HepG2 (cell line): ENCODE results near the gene RBM26. TPM values are rescaled to one million over a fixed set of nuclear protein-coding genes. Genes with fewer than 3 reads are reported as not detected.

ENCODE experiments used
- ATAC-seq: fragments of 200-7000 bp; cut with Tn5 transposase; 3 replicates; pipeline ENCODE4 v1.9.1; 2020; ENCODE audit warnings: mild to moderate bottlenecking, moderate library complexity
- BruUV-seq: library from RNA; stranded (reverse); fragments of 400-500 nt; replicated peaks from 2 replicates; lab custom pipeline; 2021; lab: Mats Ljungman, UMichigan
- CTCF ChIA-PET: fragments of 300-600 bp; formaldehyde crosslinking; extraction: SDS; loops from one replicate; lab custom pipeline; 2021; ENCODE audit warnings: low total read pairs, inconsistent platforms, low intra/inter-chr PET ratio; lab: Yijun Ruan, JAX
- POLR2A ChIA-PET: fragments of 350-600 bp; sonication (Branson Sonifier 250); formaldehyde crosslinking; loops from one replicate; lab custom pipeline; 2020; ENCODE audit warnings: antibody characterized with exemption, inconsistent platforms; lab: Yijun Ruan, JAX
- DNase-seq: peaks from one replicate; pipeline ENCODE4 v3.0.0-alpha.2; 2015; ENCODE audit warnings: low spot score
- FAIRE-seq: peaks from 3 replicates; lab custom pipeline; 2011; peaks lifted over from hg19 to GRCh38; lab: Jason Lieb, UNC
- H2AFZ ChIP-seq: one replicate; pipeline ENCODE4 v1.6.1; 2011; ENCODE audit warnings: low read length, inconsistent platforms
- H3K27ac ChIP-seq: fragments of 300-600 bp; 3 replicates; pipeline ENCODE4 v1.8.0; 2011; ENCODE audit warnings: mixed run types, mild to moderate bottlenecking, mixed read lengths, low read length, inconsistent platforms; ENCODE audit not compliant: insufficient read depth; ENCODE audit errors: extremely low read length
- H3K27me3 ChIP-seq, 2 experiments: fragments of 200-600 bp in 1 of 2; 2 replicates in 1 of 2; 3 replicates in 1 of 2; pipeline versions ENCODE4 v1.6.0 to v1.8.0; 2011; ENCODE audit warnings: low read length in 2 of 2, mild to moderate bottlenecking in 2 of 2, moderate library complexity in 2 of 2, inconsistent platforms in 1 of 2; ENCODE audit not compliant: insufficient read depth in 2 of 2, control insufficient read depth in 1 of 2
- H3K36me3 ChIP-seq, 2 experiments: fragments of 200-600 bp in 1 of 2; replicated peaks in 1 of 2; 2 replicates in 1 of 2; 3 replicates in 1 of 2; pipeline versions ENCODE4 v1.5.1 to v1.8.0; 2011; ENCODE audit warnings: low read length in 2 of 2, inconsistent platforms in 1 of 2; ENCODE audit not compliant: insufficient read depth in 2 of 2, control insufficient read depth in 1 of 2
- H3K4me1 ChIP-seq: 2 replicates; pipeline ENCODE4 v1.5.1; 2012; ENCODE audit warnings: low read length, inconsistent platforms; ENCODE audit not compliant: insufficient read depth
- H3K4me2 ChIP-seq: 2 replicates; pipeline ENCODE4 v1.6.0; 2011; ENCODE audit warnings: low read depth, low read length, inconsistent platforms
- H3K4me3 ChIP-seq, 3 experiments: fragments of 200-600 bp in 1 of 3; sonication (generic), shearing (Covaris generic) in 1 of 3; replicated peaks in 1 of 3; 2 replicates each; pipeline ENCODE4 v1.5.1; 2011 to 2016; ENCODE audit warnings: low read length in 3 of 3, inconsistent platforms in 2 of 3, low read depth in 2 of 3, mild to moderate bottlenecking in 2 of 3, control low read depth in 1 of 3, mixed read lengths in 1 of 3; ENCODE audit not compliant: insufficient read depth in 1 of 3
- H3K79me2 ChIP-seq: one replicate; pipeline ENCODE4 v1.6.1; 2011; ENCODE audit warnings: low read length, inconsistent platforms; ENCODE audit not compliant: insufficient read depth
- H3K9ac ChIP-seq: 2 replicates; pipeline ENCODE4 v1.6.0; 2011; ENCODE audit warnings: mild to moderate bottlenecking, low read depth, low read length, inconsistent platforms; ENCODE audit not compliant: insufficient read depth
- H3K9me3 ChIP-seq: 2 replicates; pipeline ENCODE4 v1.5.1; 2012; ENCODE audit warnings: mild to moderate bottlenecking, low read length
- H4K20me1 ChIP-seq: 2 replicates; pipeline ENCODE4 v1.6.0; 2011; ENCODE audit warnings: inconsistent platforms, mild to moderate bottlenecking, low read length, moderate library complexity; ENCODE audit not compliant: insufficient read depth
- CCAR2 ChIP-seq: fragments of 200-400 bp; formaldehyde crosslinking; optimal IDR thresholded peaks from 2 replicates; pipeline ENCODE3; 2018; ENCODE audit warnings: low read depth, mild to moderate bottlenecking, low read length, moderate library complexity
- GATAD1 ChIP-seq: IDR thresholded peaks from 2 replicates; pipeline ENCODE4 v1.6.1; 2016; ENCODE audit warnings: missing genetic modification reagents, missing compliant biosample characterization
- GZF1 ChIP-seq: sonication (generic); formaldehyde crosslinking; IDR thresholded peaks from 2 replicates; pipeline ENCODE4 v1.5.1; 2020; ENCODE audit warnings: mild to moderate bottlenecking, missing genetic modification reagents
- HHEX ChIP-seq: IDR thresholded peaks from 2 replicates; pipeline ENCODE4 v1.6.1; 2016; ENCODE audit warnings: control low read depth
- TEAD3 ChIP-seq: optimal IDR thresholded peaks from 2 replicates; pipeline ENCODE3; 2016; ENCODE audit warnings: borderline replicate concordance
- TOPORS ChIP-seq: sonication (generic); formaldehyde crosslinking; IDR thresholded peaks from 2 replicates; pipeline ENCODE4 v1.8.0; 2023; ENCODE audit warnings: mild to moderate bottlenecking, missing genetic modification reagents
- TSC22D2 ChIP-seq: sonication (generic); formaldehyde crosslinking; IDR thresholded peaks from 2 replicates; pipeline ENCODE4 v1.5.1; 2020; ENCODE audit warnings: missing genetic modification reagents, mild to moderate bottlenecking, borderline replicate concordance
- ZFP36L2 ChIP-seq: sonication (generic); formaldehyde crosslinking; IDR thresholded peaks from 2 replicates; pipeline ENCODE4 v1.4.0; 2020; ENCODE audit warnings: missing genetic modification reagents
- ZFP62 ChIP-seq: sonication (generic); formaldehyde crosslinking; IDR thresholded peaks from 2 replicates; pipeline ENCODE4 v1.4.0; 2020; ENCODE audit warnings: missing genetic modification reagents
- ZFX ChIP-seq: sonication (generic); formaldehyde crosslinking; IDR thresholded peaks from 2 replicates; pipeline ENCODE4 v1.4.0; 2020; ENCODE audit warnings: mild to moderate bottlenecking, low read depth, missing genetic modification reagents, moderate library complexity
- ZNF136 ChIP-seq: sonication (generic); formaldehyde crosslinking; IDR thresholded peaks from 2 replicates; pipeline ENCODE4 v1.8.1; 2022; ENCODE audit warnings: low read depth, mild to moderate bottlenecking, moderate library complexity, missing genetic modification reagents
- ZNF451 ChIP-seq: sonication (generic); formaldehyde crosslinking; IDR thresholded peaks from 2 replicates; pipeline ENCODE4 v1.5.0; 2020; ENCODE audit warnings: mild to moderate bottlenecking, missing genetic modification reagents
- ZNF530 ChIP-seq: sonication (generic); formaldehyde crosslinking; IDR thresholded peaks from 2 replicates; pipeline ENCODE4 v1.5.0; 2020; ENCODE audit warnings: low read depth, mild to moderate bottlenecking, missing genetic modification reagents
- ZNF557 ChIP-seq: sonication (generic); formaldehyde crosslinking; IDR thresholded peaks from 2 replicates; pipeline ENCODE4 v1.4.0; 2020; ENCODE audit warnings: missing genetic modification reagents
- ZNF816 ChIP-seq: sonication (generic); formaldehyde crosslinking; IDR thresholded peaks from 2 replicates; pipeline ENCODE4 v1.8.0; 2022; ENCODE audit warnings: missing genetic modification reagents, mild to moderate bottlenecking, borderline replicate concordance
- in situ Hi-C: cut with HindIII; loops from 2 replicates; pipeline ENCODE4 v1.10.0; 2017; ENCODE audit warnings: low pct_unique_long_range_greater_than_20kb; ENCODE audit not compliant: extremely low pct_ligation_motif_present
- intact Hi-C: fragments of 100-400 bp; cut with micrococcal nuclease; formaldehyde crosslinking; loops from one replicate; pipeline ENCODE4 v1.10.0; 2022; ENCODE audit not compliant: unreplicated experiment
- polyA plus RNA-seq, 8 experiments: library from polyadenylated mRNA; depleted of rRNA in 3 of 8; stranded (reverse) in 7 of 8; unstranded in 1 of 8; fragments of >200 nt; fragmentation: Illumina TruSeq in 4 of 8; extraction: Trizol in 4 of 8; gene quantifications; 2 replicates each; pipeline versions ENCODE4 v1.2.1 to v1.2.3, GENCODE V29; 2011 to 2016; ENCODE audit warnings: low read depth in 4 of 8, missing spikeins in 1 of 8, mixed read lengths in 1 of 8; ENCODE audit not compliant: insufficient read depth in 1 of 8
- total RNA-seq, 5 experiments: library from RNA; depleted of rRNA; stranded (reverse); fragments of >200 nt; fragmentation: Illumina TruSeq; extraction: Trizol; gene quantifications; 2 replicates each; pipeline ENCODE4 v1.2.3, GENCODE V29; 2016; ENCODE audit warnings: low read depth in 1 of 5
- TF ChIP-seq, protein P1 (sequence below): sonication (generic); formaldehyde crosslinking; IDR thresholded peaks from 2 replicates; pipeline ENCODE4 v1.4.0; 2020; ENCODE audit warnings: missing genetic modification reagents
- TF ChIP-seq, protein P2 (sequence below): sonication (generic); formaldehyde crosslinking; IDR thresholded peaks from 2 replicates; pipeline ENCODE4 v1.4.0; 2020; ENCODE audit warnings: missing genetic modification reagents
- TF ChIP-seq, protein P3 (sequence below): IDR thresholded peaks from 2 replicates; pipeline ENCODE4 v1.6.1; 2016; ENCODE audit warnings: low read depth
- TF ChIP-seq, protein P4 (sequence below): sonication (generic); formaldehyde crosslinking; IDR thresholded peaks from 2 replicates; pipeline ENCODE4 v1.4.0; 2020; ENCODE audit warnings: missing genetic modification reagents

Gene RBM26
- total and polyA plus RNA-seq, 2 of the 13 experiments (the other 11 are each of a cell fraction or from before 2014, with no cell fraction given), result 19.4 to 34.4 TPM

DNA sequence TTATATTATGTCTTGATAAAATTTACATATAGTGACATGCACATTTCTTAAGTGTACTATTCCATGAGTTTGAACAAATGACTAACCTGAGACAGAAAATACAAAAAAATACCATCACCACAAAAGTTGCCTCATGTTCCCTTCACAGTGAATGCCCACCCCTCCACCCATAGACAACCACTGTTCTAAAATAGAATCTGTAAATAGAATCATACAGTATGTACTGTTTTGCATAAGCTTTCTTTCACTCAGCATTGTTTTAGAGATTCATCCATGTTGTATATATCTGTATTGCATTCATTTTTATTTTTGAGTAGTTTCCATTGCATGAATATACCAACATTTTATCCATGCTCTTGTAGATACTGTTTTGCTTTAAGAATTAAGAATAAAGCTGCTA, 23.3 kb upstream of the RBM26 start:
- Histone ChIP-seq H3K4me1 (no peaks in the 10 kb centered on the region), H3K36me3 (no peaks in the 10 kb centered on the region), H3K4me3 (no peak overlapping the region), H3K9me3 (no peaks in the 10 kb centered on the region), H3K27me3 (no peaks in the 10 kb centered on the region), H3K9ac (no peak overlapping the region), H3K79me2 (no peaks in the 10 kb centered on the region), H4K20me1 (no peaks in the 10 kb centered on the region), H3K4me2 (no peak overlapping the region), H2AFZ (no peak overlapping the region), H3K27ac (no peak overlapping the region)
- BruUV-seq, result no TSS peak
- DNase-seq (no peak), FAIRE-seq (no peak), ATAC-seq (no peak)
- POLR2A ChIA-PET, result no interaction called here
- TF ChIP-seq TSC22D2 (CRISPR knock-in tag) (no peak), TEAD3 (no peak), ZNF451 (CRISPR knock-in tag) (no peak), ZFP36L2 (CRISPR knock-in tag) (no peak), HHEX (CRISPR knock-in tag) (no peak), ZNF557 (CRISPR knock-in tag) (no peak), ZFX (CRISPR knock-in tag) (no peak), ZFP62 (CRISPR knock-in tag) (no peak), ZNF530 (CRISPR knock-in tag) (no peak), TOPORS (CRISPR knock-in tag) (no peak), GZF1 (CRISPR knock-in tag) (no peak), ZNF816 (CRISPR knock-in tag) (no peak), ZNF136 (CRISPR knock-in tag) (no peak), CCAR2 (no peak), GATAD1 (CRISPR knock-in tag) (no peak)
- TF ChIP-seq, protein P1, sequence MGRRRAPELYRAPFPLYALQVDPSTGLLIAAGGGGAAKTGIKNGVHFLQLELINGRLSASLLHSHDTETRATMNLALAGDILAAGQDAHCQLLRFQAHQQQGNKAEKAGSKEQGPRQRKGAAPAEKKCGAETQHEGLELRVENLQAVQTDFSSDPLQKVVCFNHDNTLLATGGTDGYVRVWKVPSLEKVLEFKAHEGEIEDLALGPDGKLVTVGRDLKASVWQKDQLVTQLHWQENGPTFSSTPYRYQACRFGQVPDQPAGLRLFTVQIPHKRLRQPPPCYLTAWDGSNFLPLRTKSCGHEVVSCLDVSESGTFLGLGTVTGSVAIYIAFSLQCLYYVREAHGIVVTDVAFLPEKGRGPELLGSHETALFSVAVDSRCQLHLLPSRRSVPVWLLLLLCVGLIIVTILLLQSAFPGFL (CRISPR knock-in tag), result no peak
- TF ChIP-seq, protein P2, sequence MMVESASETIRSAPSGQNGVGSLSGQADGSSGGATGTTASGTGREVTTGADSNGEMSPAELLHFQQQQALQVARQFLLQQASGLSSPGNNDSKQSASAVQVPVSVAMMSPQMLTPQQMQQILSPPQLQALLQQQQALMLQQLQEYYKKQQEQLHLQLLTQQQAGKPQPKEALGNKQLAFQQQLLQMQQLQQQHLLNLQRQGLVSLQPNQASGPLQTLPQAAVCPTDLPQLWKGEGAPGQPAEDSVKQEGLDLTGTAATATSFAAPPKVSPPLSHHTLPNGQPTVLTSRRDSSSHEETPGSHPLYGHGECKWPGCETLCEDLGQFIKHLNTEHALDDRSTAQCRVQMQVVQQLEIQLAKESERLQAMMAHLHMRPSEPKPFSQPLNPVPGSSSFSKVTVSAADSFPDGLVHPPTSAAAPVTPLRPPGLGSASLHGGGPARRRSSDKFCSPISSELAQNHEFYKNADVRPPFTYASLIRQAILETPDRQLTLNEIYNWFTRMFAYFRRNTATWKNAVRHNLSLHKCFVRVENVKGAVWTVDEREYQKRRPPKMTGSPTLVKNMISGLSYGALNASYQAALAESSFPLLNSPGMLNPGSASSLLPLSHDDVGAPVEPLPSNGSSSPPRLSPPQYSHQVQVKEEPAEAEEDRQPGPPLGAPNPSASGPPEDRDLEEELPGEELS (CRISPR knock-in tag), result no peak
- TF ChIP-seq, protein P3, sequence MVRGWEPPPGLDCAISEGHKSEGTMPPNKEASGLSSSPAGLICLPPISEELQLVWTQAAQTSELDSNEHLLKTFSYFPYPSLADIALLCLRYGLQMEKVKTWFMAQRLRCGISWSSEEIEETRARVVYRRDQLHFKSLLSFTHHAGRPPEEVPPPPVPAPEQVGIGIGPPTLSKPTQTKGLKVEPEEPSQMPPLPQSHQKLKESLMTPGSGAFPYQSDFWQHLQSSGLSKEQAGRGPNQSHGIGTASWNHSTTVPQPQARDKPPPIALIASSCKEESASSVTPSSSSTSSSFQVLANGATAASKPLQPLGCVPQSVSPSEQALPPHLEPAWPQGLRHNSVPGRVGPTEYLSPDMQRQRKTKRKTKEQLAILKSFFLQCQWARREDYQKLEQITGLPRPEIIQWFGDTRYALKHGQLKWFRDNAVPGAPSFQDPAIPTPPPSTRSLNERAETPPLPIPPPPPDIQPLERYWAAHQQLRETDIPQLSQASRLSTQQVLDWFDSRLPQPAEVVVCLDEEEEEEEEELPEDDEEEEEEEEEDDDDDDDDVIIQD (CRISPR knock-in tag), result no peak
- TF ChIP-seq, protein P4, sequence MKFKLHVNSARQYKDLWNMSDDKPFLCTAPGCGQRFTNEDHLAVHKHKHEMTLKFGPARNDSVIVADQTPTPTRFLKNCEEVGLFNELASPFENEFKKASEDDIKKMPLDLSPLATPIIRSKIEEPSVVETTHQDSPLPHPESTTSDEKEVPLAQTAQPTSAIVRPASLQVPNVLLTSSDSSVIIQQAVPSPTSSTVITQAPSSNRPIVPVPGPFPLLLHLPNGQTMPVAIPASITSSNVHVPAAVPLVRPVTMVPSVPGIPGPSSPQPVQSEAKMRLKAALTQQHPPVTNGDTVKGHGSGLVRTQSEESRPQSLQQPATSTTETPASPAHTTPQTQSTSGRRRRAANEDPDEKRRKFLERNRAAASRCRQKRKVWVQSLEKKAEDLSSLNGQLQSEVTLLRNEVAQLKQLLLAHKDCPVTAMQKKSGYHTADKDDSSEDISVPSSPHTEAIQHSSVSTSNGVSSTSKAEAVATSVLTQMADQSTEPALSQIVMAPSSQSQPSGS, result no peak
- in situ Hi-C loops, result no loop called here
- CTCF ChIA-PET, result no interaction called here
- intact Hi-C loops, result no loop called here
